Body of pancreas (tissue), 4 donors: Measurements from ENCODE around the gene ARHGEF40. TPM values are rescaled to one million over a fixed set of nuclear protein-coding genes. Genes with fewer than 3 reads are reported as not detected.

Experiments used
- ATAC-seq: fragments of 150-250 bp; one replicate; pipeline ENCODE4 v1.9.1; 2016
- DNase-seq, 4 donors: peaks; one replicate each; pipeline ENCODE4 v3.0.0-alpha.2; 2019
- H3K27ac ChIP-seq, 4 donors: fragments of 200-600 bp; sonication (generic); 1 replicate in 3 of 4; 2 replicates in 1 of 4; pipeline versions ENCODE4 v1.5.1 to v1.6.1; 2016 to 2019; ENCODE audit warnings: mild to moderate bottlenecking in 1 of 4, mixed read lengths in 1 of 4, moderate library complexity in 1 of 4
- H3K27me3 ChIP-seq, 2 donors: fragments of 200-600 bp; sonication (generic); one replicate each; pipeline ENCODE4 v1.6.0; 2016; ENCODE audit warnings: mild to moderate bottlenecking in 1 of 2
- H3K36me3 ChIP-seq, 2 donors: fragments of 200-600 bp; sonication (generic); replicated peaks in 1 of 2; 2 replicates each; pipeline ENCODE4 v1.5.1; 2016; ENCODE audit warnings: low read depth in 2 of 2; ENCODE audit not compliant: insufficient read depth in 1 of 2
- H3K4me1 ChIP-seq: fragments of 200-600 bp; sonication (generic); one replicate; pipeline ENCODE4 v1.6.0; 2016
- H3K4me3 ChIP-seq, 2 donors: fragments of 200-600 bp; sonication (generic); 1 replicate in 1 of 2; 2 replicates in 1 of 2; pipeline ENCODE4 v1.5.1; 2016 to 2019
- H3K9me3 ChIP-seq, 3 donors: fragments of 200-600 bp; sonication (generic); 1 replicate in 2 of 3; 2 replicates in 1 of 3; pipeline ENCODE4 v1.5.1; 2016
- POLR2A ChIP-seq, 3 donors: fragments of 450-650 bp; IDR thresholded peaks; one replicate each; pipeline ENCODE4 v1.6.1; 2016; ENCODE audit warnings: antibody characterized with exemption in 3 of 3, mild to moderate bottlenecking in 2 of 3
- WGBS, 2 donors: methylation state at CpG; one replicate each; pipeline ENCODE4 v1.1.5; 2017; 5-methylcytosine and 5-hydroxymethylcytosine counted together
- intact Hi-C: fragments of 100-400 bp; cut with DNase I; formaldehyde crosslinking; loops from one replicate; pipeline ENCODE4 v1.15.1; 2023
- total RNA-seq, 2 donors: library from RNA; depleted of rRNA; stranded (reverse); fragments of >200 nt; gene quantifications; one replicate each; pipeline ENCODE4 v1.1.0, GENCODE V29; 2016
- TF ChIP-seq, protein P1 (sequence below), 7 experiments: fragments of 450-650 bp in 4 of 7; fragments of 200-600 bp in 3 of 7; sonication (generic) in 3 of 7; IDR thresholded peaks; one replicate each; pipeline ENCODE4 v1.5.1; 2016 to 2019; ENCODE audit warnings: antibody characterized with exemption in 7 of 7

Gene ARHGEF40
- total RNA-seq, 2 donors from 2014 or later: 58.4 to 142 TPM

DNA sequence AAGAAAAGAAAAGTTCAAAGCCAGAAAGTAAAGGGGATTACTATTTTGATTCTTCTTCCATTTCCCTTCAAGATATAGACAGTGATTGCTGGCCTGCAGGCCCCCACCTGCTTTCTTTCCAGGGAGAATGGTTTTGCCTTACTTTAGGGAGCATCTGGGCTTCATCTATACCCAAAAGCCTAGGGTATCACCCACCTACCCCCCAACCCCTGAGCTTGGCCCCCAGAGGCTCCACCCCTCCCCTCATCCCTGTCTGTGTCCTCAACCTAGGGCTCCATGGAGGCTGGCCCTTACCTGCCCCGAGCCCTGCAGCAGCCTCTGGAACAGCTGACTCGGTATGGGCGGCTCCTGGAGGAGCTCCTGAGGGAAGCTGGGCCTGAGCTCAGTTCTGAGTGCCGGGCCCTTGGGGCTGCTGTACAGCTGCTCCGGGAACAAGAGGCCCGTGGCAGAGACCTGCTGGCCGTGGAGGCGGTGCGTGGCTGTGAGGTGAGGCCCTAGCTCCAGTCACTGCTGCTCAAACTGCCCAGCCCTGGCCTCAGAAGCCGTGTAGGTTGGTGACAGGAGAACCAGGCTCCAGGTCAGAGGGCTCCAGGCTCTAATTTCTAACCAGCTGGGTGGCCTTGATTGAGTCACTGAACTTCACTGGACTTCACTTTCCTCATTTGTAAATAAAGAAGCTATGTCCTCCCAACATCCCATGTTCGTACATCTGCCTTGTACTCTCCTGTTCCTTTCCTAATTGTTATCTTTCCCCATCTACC is 13.6 kb downstream of the ARHGEF40 start:
- Histone ChIP-seq H3K4me1 (no peaks in the 10 kb centered on the region), H3K27me3 (no peaks in the 10 kb centered on the region), H3K27ac (peak overlapping the region in 1 of 4 donors; percentile 6), H3K4me3 (no peak overlapping the region), H3K9me3 (no peaks in the 10 kb centered on the region), H3K36me3 (peaks cover 13 to 29% of the 10 kb centered on the region in 2 donors)
- TF ChIP-seq, protein P1, sequence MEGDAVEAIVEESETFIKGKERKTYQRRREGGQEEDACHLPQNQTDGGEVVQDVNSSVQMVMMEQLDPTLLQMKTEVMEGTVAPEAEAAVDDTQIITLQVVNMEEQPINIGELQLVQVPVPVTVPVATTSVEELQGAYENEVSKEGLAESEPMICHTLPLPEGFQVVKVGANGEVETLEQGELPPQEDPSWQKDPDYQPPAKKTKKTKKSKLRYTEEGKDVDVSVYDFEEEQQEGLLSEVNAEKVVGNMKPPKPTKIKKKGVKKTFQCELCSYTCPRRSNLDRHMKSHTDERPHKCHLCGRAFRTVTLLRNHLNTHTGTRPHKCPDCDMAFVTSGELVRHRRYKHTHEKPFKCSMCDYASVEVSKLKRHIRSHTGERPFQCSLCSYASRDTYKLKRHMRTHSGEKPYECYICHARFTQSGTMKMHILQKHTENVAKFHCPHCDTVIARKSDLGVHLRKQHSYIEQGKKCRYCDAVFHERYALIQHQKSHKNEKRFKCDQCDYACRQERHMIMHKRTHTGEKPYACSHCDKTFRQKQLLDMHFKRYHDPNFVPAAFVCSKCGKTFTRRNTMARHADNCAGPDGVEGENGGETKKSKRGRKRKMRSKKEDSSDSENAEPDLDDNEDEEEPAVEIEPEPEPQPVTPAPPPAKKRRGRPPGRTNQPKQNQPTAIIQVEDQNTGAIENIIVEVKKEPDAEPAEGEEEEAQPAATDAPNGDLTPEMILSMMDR (IDR thresholded peaks at IDR 0.05): no peak
- TF ChIP-seq POLR2A (IDR thresholded peaks at IDR 0.05): no peak
- DNase-seq (no peak), ATAC-seq (no peak)
- intact Hi-C loops: no loop called here
- WGBS, 2 donors: 84 to 88% methylated on average over 4 to 11 of the region's 11 CpGs

DNA sequence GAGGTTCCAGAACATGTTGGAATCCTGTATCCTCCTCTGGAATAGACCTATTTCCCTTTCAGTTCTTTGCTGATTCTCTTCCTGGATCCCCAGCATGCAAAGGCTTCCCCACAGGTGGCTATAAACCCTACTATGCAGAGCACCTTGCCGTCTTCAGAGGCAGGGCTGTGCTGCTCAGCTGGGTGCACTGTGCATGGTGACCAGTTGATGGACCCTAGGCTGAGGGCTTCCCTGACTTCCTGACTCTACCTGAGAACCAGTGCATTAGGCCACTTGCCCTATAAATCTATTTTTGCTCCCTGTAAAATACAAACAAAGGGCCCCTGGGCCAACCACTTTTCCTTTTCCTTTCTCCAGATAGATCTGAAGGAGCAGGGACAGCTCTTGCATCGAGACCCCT is 14.3 kb downstream of the ARHGEF40 start:
- no peak for DNase-seq
- intact Hi-C loops: no loop called here
- no peaks in the 10 kb centered on the region for H3K27me3 ChIP-seq
- WGBS, 2 donors: 77 to 86% methylated on average over 2 of the region's 2 CpGs
- peaks cover 12 to 25% of the 10 kb centered on the region in 2 donors for H3K36me3 ChIP-seq
- H3K27ac ChIP-seq: peak overlapping the region in 1 of 4 donors; percentile 15
- H3K4me1 ChIP-seq: no peaks in the 10 kb centered on the region
- no peak for ATAC-seq
- H3K9me3 ChIP-seq: no peaks in the 10 kb centered on the region
- H3K4me3 ChIP-seq: no peak overlapping the region
- TF ChIP-seq, protein P1 (IDR thresholded peaks at IDR 0.05): no peak
- no peak for TF ChIP-seq POLR2A (IDR thresholded peaks at IDR 0.05)

DNA sequence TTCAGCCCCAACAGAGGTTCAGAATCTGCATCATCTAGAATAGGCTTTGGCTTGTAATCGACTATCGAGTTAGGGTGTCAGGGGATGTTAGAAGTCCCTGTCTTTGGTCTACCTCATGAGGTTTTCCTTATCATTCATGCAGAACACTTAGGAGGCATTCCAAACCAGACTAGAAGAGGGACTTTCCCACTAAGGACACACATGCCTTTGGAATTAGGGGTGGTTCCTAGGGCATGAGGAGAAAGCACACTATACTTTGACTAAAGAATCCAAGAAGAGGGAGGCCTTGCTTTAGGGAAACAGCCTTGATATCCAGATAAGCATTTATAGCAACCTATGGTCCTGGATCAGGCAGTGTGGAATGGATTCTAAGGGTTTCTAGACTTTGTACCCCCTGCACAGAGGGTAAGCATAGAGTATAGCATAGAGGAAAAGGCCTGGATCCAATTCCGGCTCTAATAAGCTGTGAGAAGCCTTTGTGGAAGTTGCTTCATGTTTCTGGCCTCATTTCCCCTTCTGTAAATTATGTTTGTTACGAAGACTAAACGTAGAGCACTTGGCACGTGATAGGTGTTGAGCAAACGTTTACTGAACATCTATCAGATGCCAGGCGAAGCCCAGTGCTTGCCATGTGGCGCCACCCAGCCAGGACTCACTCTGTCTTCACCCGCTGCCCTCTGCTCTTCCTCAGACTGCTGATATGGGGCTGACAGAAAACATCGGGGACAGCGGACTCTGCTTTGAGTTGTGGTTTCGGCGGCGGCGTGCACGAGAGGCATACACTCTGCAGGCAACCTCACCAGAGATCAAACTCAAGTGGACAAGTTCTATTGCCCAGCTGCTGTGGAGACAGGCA is 15.1 kb downstream of the ARHGEF40 start:
- Histone ChIP-seq H3K27ac (peak overlapping the region in 1 of 4 donors; percentile 15), H3K36me3 (peaks cover 12 to 19% of the 10 kb centered on the region in 2 donors), H3K27me3 (no peaks in the 10 kb centered on the region), H3K4me1 (no peaks in the 10 kb centered on the region), H3K9me3 (no peaks in the 10 kb centered on the region), H3K4me3 (no peak overlapping the region)
- 61 to 67% methylated on average over 17 of the region's 17 CpGs for WGBS, 2 donors
- ATAC-seq (no peak), DNase-seq (peak in 1 of 4 donors; percentile 56)
- TF ChIP-seq, protein P1 (IDR thresholded peaks at IDR 0.05): no peak
- no peak for TF ChIP-seq POLR2A (IDR thresholded peaks at IDR 0.05)
- intact Hi-C loops: loop anchor here (5.0 kb wide), 1 partner anchor 68 kb away; no protein-coding TSS in a partner anchor

DNA sequence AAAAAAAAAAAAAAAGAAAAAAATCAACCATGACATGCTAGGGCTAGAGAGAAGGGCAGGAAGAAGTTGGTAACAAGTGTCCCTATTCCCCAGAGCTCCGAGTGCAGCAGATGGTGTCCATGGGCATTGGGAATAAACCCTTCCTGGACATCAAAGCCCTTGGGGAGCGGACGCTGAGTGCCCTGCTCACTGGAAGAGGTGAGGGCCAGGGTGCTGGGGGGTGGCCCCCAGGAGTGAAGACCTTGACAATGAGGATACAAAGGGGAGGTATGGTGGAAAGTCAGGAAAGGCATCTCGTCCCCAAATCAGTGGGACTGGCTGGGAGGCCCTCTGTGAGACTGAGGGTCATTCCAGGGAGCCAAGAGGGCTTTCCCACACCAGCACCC is 16.8 kb downstream of the ARHGEF40 start:
- Histone ChIP-seq H3K9me3 (no peaks in the 10 kb centered on the region), H3K4me3 (no peak overlapping the region), H3K4me1 (peaks cover under 1% of the 10 kb centered on the region), H3K27me3 (no peaks in the 10 kb centered on the region), H3K36me3 (peaks cover 7 to 14% of the 10 kb centered on the region in 2 donors), H3K27ac (peak overlapping the region in 1 of 4 donors; percentile 8)
- ATAC-seq: no peak
- no peak for DNase-seq
- no peak for TF ChIP-seq POLR2A (IDR thresholded peaks at IDR 0.05)
- TF ChIP-seq, protein P1 (IDR thresholded peaks at IDR 0.05): no peak
- WGBS, 2 donors: 83 to 87% methylated on average over 4 of the region's 4 CpGs
- intact Hi-C loops: loop anchor here (5.0 kb wide), 1 partner anchor 70 kb away; no protein-coding TSS in a partner anchor
